Neural progenitor cell (in vitro differentiated cells): ENCODE measurements around the gene NEMP1. TPM values are rescaled to one million over a fixed set of nuclear protein-coding genes. Genes with fewer than 3 reads are reported as not detected.
A peak's percentile ranks its signal among the peaks of the same experiment; 100 is the strongest.

Experiments
- DNase-seq: peaks from one replicate; pipeline ENCODE4 v3.0.0-alpha.2; 2016; ENCODE audit warnings: low spot score
- H2AFZ ChIP-seq: fragments of 200-600 bp; sonication (generic); replicated peaks from 2 replicates; pipeline ENCODE4 v1.6.1; 2016; ENCODE audit warnings: antibody characterized with exemption
- H3F3A ChIP-seq: fragments of 200-600 bp; sonication (generic); 2 replicates; pipeline ENCODE4 v1.6.1; 2016; ENCODE audit warnings: antibody characterized with exemption, low read depth
- H3K27ac ChIP-seq: fragments of 200-600 bp; sonication (generic); 2 replicates; pipeline ENCODE4 v1.5.1; 2016; ENCODE audit warnings: mild to moderate bottlenecking
- H3K27me3 ChIP-seq: fragments of 200-600 bp; sonication (generic); 2 replicates; pipeline ENCODE4 v1.6.1; 2016; ENCODE audit warnings: mild to moderate bottlenecking, moderate library complexity
- H3K36me3 ChIP-seq: fragments of 200-600 bp; sonication (generic); 2 replicates; pipeline ENCODE4 v1.5.1; 2016
- H3K4me1 ChIP-seq: fragments of 200-600 bp; sonication (generic); 2 replicates; pipeline ENCODE4 v1.6.1; 2016; ENCODE audit warnings: mixed run types
- H3K4me2 ChIP-seq: fragments of 200-600 bp; sonication (generic); 2 replicates; pipeline ENCODE4 v1.6.1; 2016
- H3K4me3 ChIP-seq: fragments of 200-600 bp; sonication (generic); 2 replicates; pipeline ENCODE4 v1.5.1; 2016
- H3K79me2 ChIP-seq: fragments of 200-600 bp; sonication (generic); 2 replicates; pipeline ENCODE4 v1.6.1; 2016; ENCODE audit warnings: low read depth
- H3K9ac ChIP-seq: fragments of 200-600 bp; sonication (generic); 2 replicates; pipeline ENCODE4 v1.6.1; 2016
- H3K9me3 ChIP-seq: fragments of 200-600 bp; sonication (generic); 2 replicates; pipeline ENCODE4 v1.5.1; 2016; ENCODE audit warnings: low read depth
- H4K20me1 ChIP-seq: fragments of 200-600 bp; sonication (generic); 2 replicates; pipeline ENCODE4 v1.6.1; 2016; ENCODE audit warnings: low read depth
- H3K27ac Mint-ChIP-seq: 3 replicates; pipeline ENCODE4 v1.8.0; 2021; ENCODE audit warnings: mixed read lengths
- H3K27me3 Mint-ChIP-seq: 2 replicates; pipeline ENCODE4 v1.8.0; 2022; ENCODE audit warnings: low read depth, mild to moderate bottlenecking, inconsistent platforms, moderate library complexity, mixed read lengths; ENCODE audit not compliant: insufficient read depth
- H3K36me3 Mint-ChIP-seq: 3 replicates; pipeline ENCODE4 v1.8.0; 2021; ENCODE audit warnings: mixed read lengths
- H3K4me1 Mint-ChIP-seq: 3 replicates; pipeline ENCODE4 v1.8.0; 2021; ENCODE audit warnings: mixed read lengths
- H3K4me3 Mint-ChIP-seq: 3 replicates; pipeline ENCODE4 v1.8.0; 2021; ENCODE audit warnings: mild to moderate bottlenecking, moderate library complexity, mixed read lengths
- H3K9me3 Mint-ChIP-seq: 3 replicates; pipeline ENCODE4 v1.8.0; 2020; ENCODE audit warnings: mixed read lengths
- EZH2 ChIP-seq: fragments of 200-600 bp; sonication (generic); IDR thresholded peaks from 2 replicates; pipeline ENCODE4 v1.6.1; 2017; ENCODE audit warnings: antibody characterized with exemption, mild to moderate bottlenecking, moderate library complexity
- EZH2phosphoT487 ChIP-seq: fragments of 200-600 bp; sonication (generic); IDR thresholded peaks from 2 replicates; pipeline ENCODE4 v1.6.1; 2017; ENCODE audit warnings: antibody characterized with exemption
- total RNA-seq: library from RNA; depleted of rRNA; stranded (reverse); fragments of >200 nt; gene quantifications from 2 replicates; pipeline ENCODE4 v1.2.3, GENCODE V29; 2015; ENCODE audit warnings: low replicate concordance
- TF ChIP-seq, protein P1 (sequence below): fragments of 200-600 bp; sonication (generic); IDR thresholded peaks from 2 replicates; pipeline ENCODE4 v1.5.1; 2017; ENCODE audit warnings: antibody characterized with exemption, mild to moderate bottlenecking

Gene NEMP1
- total RNA-seq, 1 donor from 2014 or later, result 72.0 TPM

DNA sequence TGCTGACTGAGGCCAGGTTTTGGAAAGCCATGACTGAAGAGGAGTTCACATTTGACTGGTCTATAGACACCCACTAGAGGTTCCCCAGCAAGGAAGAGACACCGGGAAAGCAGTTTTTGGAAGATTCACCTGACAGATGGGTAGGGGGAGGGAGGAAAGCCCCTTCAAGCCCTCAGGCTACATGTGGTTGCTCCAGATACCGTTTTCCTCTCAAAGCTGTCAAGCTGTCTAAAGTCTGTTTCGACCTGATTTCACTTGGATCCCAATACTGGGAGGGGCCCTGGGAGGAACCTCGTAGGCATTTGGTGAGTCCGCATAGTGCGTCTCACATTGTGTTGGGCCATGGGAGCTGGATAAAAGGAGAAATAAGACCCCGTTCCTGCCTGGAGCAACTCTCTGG, 48.0 kb upstream of the NEMP1 start:
- Histone ChIP-seq H3K79me2 (peaks cover 33% of the 10 kb centered on the region), H4K20me1 (peaks cover 23% of the 10 kb centered on the region), H3K9ac (no peak overlapping the region), H3K4me3 (no peak overlapping the region), H3K4me2 (peak overlapping the region; percentile 87), H3K27ac (no peak overlapping the region), H2AFZ (no peak overlapping the region), H3K4me1 (peaks cover 19% of the 10 kb centered on the region), H3F3A (peaks cover 19% of the 10 kb centered on the region), H3K36me3 (no peaks in the 10 kb centered on the region), H3K9me3 (no peaks in the 10 kb centered on the region), H3K27me3 (no peaks in the 10 kb centered on the region)
- no peak for TF ChIP-seq EZH2
- TF ChIP-seq EZH2phosphoT487, result no peak
- TF ChIP-seq, protein P1, sequence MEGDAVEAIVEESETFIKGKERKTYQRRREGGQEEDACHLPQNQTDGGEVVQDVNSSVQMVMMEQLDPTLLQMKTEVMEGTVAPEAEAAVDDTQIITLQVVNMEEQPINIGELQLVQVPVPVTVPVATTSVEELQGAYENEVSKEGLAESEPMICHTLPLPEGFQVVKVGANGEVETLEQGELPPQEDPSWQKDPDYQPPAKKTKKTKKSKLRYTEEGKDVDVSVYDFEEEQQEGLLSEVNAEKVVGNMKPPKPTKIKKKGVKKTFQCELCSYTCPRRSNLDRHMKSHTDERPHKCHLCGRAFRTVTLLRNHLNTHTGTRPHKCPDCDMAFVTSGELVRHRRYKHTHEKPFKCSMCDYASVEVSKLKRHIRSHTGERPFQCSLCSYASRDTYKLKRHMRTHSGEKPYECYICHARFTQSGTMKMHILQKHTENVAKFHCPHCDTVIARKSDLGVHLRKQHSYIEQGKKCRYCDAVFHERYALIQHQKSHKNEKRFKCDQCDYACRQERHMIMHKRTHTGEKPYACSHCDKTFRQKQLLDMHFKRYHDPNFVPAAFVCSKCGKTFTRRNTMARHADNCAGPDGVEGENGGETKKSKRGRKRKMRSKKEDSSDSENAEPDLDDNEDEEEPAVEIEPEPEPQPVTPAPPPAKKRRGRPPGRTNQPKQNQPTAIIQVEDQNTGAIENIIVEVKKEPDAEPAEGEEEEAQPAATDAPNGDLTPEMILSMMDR, result no peak
- Mint-ChIP-seq H3K9me3 (peaks cover 2% of the 10 kb centered on the region), H3K27ac (no peak overlapping the region), H3K4me3 (peak overlapping the region; percentile 93), H3K36me3 (no peaks in the 10 kb centered on the region), H3K27me3 (peaks cover 14% of the 10 kb centered on the region), H3K4me1 (peaks cover 28% of the 10 kb centered on the region)
- no peak for DNase-seq

GRCh38 chr12:57126061-57126460, 47.5 kb upstream of the NEMP1 start:
- H3K4me1 Mint-ChIP-seq, result peaks cover 23% of the 10 kb centered on the region
- H3K4me3 Mint-ChIP-seq, result no peak overlapping the region
- H3K36me3 ChIP-seq, result no peaks in the 10 kb centered on the region

DNA sequence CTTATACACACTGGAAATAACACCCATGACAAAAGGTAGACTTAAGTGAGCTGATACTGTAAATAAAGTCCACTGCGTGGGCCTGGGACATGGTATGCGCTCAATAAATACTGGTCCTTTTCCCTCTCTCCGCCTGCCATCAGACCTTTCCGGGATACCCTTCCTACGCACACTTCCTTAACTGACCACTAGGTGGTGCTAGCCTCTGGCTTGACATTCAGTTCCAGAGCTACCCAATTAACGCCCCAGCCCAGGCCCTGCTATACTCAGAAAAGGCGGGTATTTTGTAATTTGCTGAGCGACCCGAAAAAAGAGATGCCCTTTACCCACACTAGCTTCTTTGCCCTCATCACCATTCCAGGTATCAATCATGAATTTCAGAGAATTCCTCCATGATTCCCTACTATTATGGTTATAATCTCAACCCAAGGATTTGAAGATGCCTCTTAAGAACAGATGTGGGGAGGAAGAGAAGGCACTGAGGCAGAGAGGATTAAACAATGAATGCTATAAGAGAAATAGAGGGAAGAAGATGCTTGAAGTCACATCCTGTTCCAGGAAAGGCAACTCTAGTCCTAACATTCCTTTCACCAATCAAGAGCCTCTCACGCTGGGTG, 45.8 kb upstream of the NEMP1 start:
- no peaks in the 10 kb centered on the region for H3K27me3 ChIP-seq
- H3K9me3 Mint-ChIP-seq, result peaks cover 2% of the 10 kb centered on the region
- H3F3A ChIP-seq, result peaks cover 18% of the 10 kb centered on the region
- H3K27me3 Mint-ChIP-seq, result peaks cover 14% of the 10 kb centered on the region
- H3K36me3 Mint-ChIP-seq, result no peaks in the 10 kb centered on the region
- H3K9ac ChIP-seq, result no peak overlapping the region
- H3K36me3 ChIP-seq, result no peaks in the 10 kb centered on the region
- no peak overlapping the region for H3K4me2 ChIP-seq
- H3K4me1 ChIP-seq, result no peaks in the 10 kb centered on the region
- H3K79me2 ChIP-seq, result peaks cover 11% of the 10 kb centered on the region
- DNase-seq, result peak; percentile 83
- TF ChIP-seq EZH2phosphoT487 (no peak), EZH2 (peak; percentile 28)
- TF ChIP-seq, protein P1, result peak; percentile 92
- H3K27ac ChIP-seq, result no peak overlapping the region
- H3K9me3 ChIP-seq, result no peaks in the 10 kb centered on the region
- peak overlapping the region; percentile 27 for H3K4me3 Mint-ChIP-seq
- no peak overlapping the region for H2AFZ ChIP-seq
- peaks cover 10% of the 10 kb centered on the region for H3K4me1 Mint-ChIP-seq
- H3K4me3 ChIP-seq, result no peak overlapping the region
- H4K20me1 ChIP-seq, result peaks cover under 1% of the 10 kb centered on the region
- H3K27ac Mint-ChIP-seq, result no peak overlapping the region

More at GRCh38 chr12:57126061-57126460, 47.5 kb upstream of the NEMP1 start:
- no peak for TF ChIP-seq EZH2phosphoT487
- TF ChIP-seq EZH2, result no peak
- TF ChIP-seq, protein P1, result no peak
- Histone ChIP-seq H3K9me3 (no peaks in the 10 kb centered on the region), H3F3A (peaks cover 18% of the 10 kb centered on the region), H2AFZ (no peak overlapping the region), H3K27ac (no peak overlapping the region), H4K20me1 (peaks cover 18% of the 10 kb centered on the region), H3K4me3 (no peak overlapping the region), H3K79me2 (peaks cover 28% of the 10 kb centered on the region), H3K27me3 (no peaks in the 10 kb centered on the region), H3K4me1 (peaks cover 14% of the 10 kb centered on the region), H3K9ac (no peak overlapping the region), H3K4me2 (no peak overlapping the region)
- H3K36me3 Mint-ChIP-seq, result no peaks in the 10 kb centered on the region
- no peak for DNase-seq
- H3K9me3 Mint-ChIP-seq, result peaks cover 2% of the 10 kb centered on the region
- peaks cover 14% of the 10 kb centered on the region for H3K27me3 Mint-ChIP-seq
- no peak overlapping the region for H3K27ac Mint-ChIP-seq
